Stimulated activated CD8-positive, alpha-beta memory T cell treated with anti-CD3 and anti-CD28 coated beads, Interleukin-15, amount 100 ng/mL, for 24 hours (primary cell): ENCODE measurements around the gene PIGC.

ENCODE experiments used
- DNase-seq: peaks from one replicate; pipeline ENCODE4 v3.0.0-alpha.2; 2020; ENCODE audit warnings: low read depth

The PIGC gene

GRCh38 chr1:172398193-172398592 lies 45.7 kb downstream of the PIGC start:
- DNase-seq = no peak

GRCh38 chr1:172397633-172398032 lies 46.2 kb downstream of the PIGC start:
- no peak for DNase-seq

- no peak for DNase-seq
Measured at GRCh38 chr1:172397221-172397620, 46.6 kb downstream of the PIGC start.

- DNase-seq = no peak
Measured at GRCh38 chr1:172395576-172395975, 48.3 kb downstream of the PIGC start.

GRCh38 chr1:172394811-172395210 lies 49.1 kb downstream of the PIGC start:
- no peak for DNase-seq

- no peak for DNase-seq
Measured at GRCh38 chr1:172394141-172394751, 49.6 kb downstream of the PIGC start.

GRCh38 chr1:172393354-172393753 lies 50.5 kb downstream of the PIGC start:
- no peak for DNase-seq

- no peak for DNase-seq
Measured at GRCh38 chr1:172391976-172392375, 51.9 kb downstream of the PIGC start.
